WTC11 (cell line): Measurements from ENCODE around the gene RGS9.

ENCODE experiments used
- ATF1 ChIP-seq: sonication (generic); formaldehyde crosslinking; IDR thresholded peaks from 2 replicates; pipeline ENCODE4 v1.8.1; 2023; ENCODE audit warnings: mild to moderate bottlenecking, moderate library complexity, missing genetic modification reagents
- ATF2 ChIP-seq: sonication (generic); formaldehyde crosslinking; IDR thresholded peaks from 2 replicates; pipeline ENCODE4 v1.8.1; 2022; ENCODE audit warnings: low read depth, missing genetic modification reagents, borderline replicate concordance
- ATF3 ChIP-seq: sonication (generic); formaldehyde crosslinking; conservative IDR thresholded peaks from 2 replicates; pipeline ENCODE4 v1.8.1; 2022; ENCODE audit warnings: mild to moderate bottlenecking, missing genetic modification reagents
- CTCF ChIP-seq: fragments of 200-600 bp; IDR thresholded peaks from 2 replicates; pipeline ENCODE4 v1.8.0; 2022; ENCODE audit warnings: antibody characterized with exemption
- E2F4 ChIP-seq: sonication (generic); formaldehyde crosslinking; IDR thresholded peaks from 2 replicates; pipeline ENCODE4 v1.8.1; 2022; ENCODE audit warnings: low read depth, mild to moderate bottlenecking, moderate library complexity, missing genetic modification reagents, borderline replicate concordance
- FOXK1 ChIP-seq: sonication (generic); formaldehyde crosslinking; IDR thresholded peaks from 2 replicates; pipeline ENCODE4 v1.8.0; 2022; ENCODE audit warnings: mild to moderate bottlenecking, moderate library complexity, missing genetic modification reagents
- NFYB ChIP-seq: sonication (generic); formaldehyde crosslinking; conservative IDR thresholded peaks from 2 replicates; pipeline ENCODE4 v1.8.0; 2022; ENCODE audit warnings: low read depth, missing genetic modification reagents
- PREB ChIP-seq: sonication (generic); formaldehyde crosslinking; IDR thresholded peaks from 2 replicates; pipeline ENCODE4 v1.8.1; 2022; ENCODE audit warnings: mild to moderate bottlenecking, missing genetic modification reagents, moderate library complexity, borderline replicate concordance
- SP1 ChIP-seq: sonication (generic); formaldehyde crosslinking; conservative IDR thresholded peaks from 2 replicates; pipeline ENCODE4 v1.8.1; 2022; ENCODE audit warnings: missing genetic modification reagents
- STAT6 ChIP-seq: sonication (generic); formaldehyde crosslinking; conservative IDR thresholded peaks from 2 replicates; pipeline ENCODE4 v1.8.1; 2023; ENCODE audit warnings: mild to moderate bottlenecking, low read depth, missing genetic modification reagents, moderate library complexity
- TEAD4 ChIP-seq: sonication (generic); formaldehyde crosslinking; IDR thresholded peaks from 2 replicates; pipeline ENCODE4 v1.8.0; 2022; ENCODE audit warnings: mild to moderate bottlenecking, missing genetic modification reagents
- USF2 ChIP-seq: sonication (generic); formaldehyde crosslinking; IDR thresholded peaks from 2 replicates; pipeline ENCODE4 v1.8.1; 2023; ENCODE audit warnings: mild to moderate bottlenecking, missing genetic modification reagents, moderate library complexity
- ZNF121 ChIP-seq: sonication (generic); formaldehyde crosslinking; IDR thresholded peaks from 2 replicates; pipeline ENCODE4 v1.8.0; 2023; ENCODE audit warnings: missing genetic modification reagents
- ZSCAN18 ChIP-seq: fragments of 250-450 bp; sonication (Bioruptor Pico); IDR thresholded peaks from 2 replicates; pipeline ENCODE4 v2.1.2; 2022; ENCODE audit warnings: mild to moderate bottlenecking, moderate library complexity

GRCh38 chr17:65102788-65103187 lies 34.4 kb upstream of the RGS9 start:
- no peak for TF ChIP-seq FOXK1
- no peak for TF ChIP-seq TEAD4 (CRISPR knock-in tag)
- no peak for TF ChIP-seq CTCF
- TF ChIP-seq STAT6 (CRISPR knock-in tag): no peak
- no peak for TF ChIP-seq ZNF121 (CRISPR knock-in tag)
- TF ChIP-seq E2F4: no peak
- no peak for TF ChIP-seq ZSCAN18
- no peak for TF ChIP-seq PREB (CRISPR knock-in tag)
- TF ChIP-seq USF2 (CRISPR knock-in tag): no peak
- no peak for TF ChIP-seq NFYB (CRISPR knock-in tag)
- no peak for TF ChIP-seq ATF1 (CRISPR knock-in tag)
- TF ChIP-seq ATF3: no peak
- TF ChIP-seq SP1 (CRISPR knock-in tag): no peak
- TF ChIP-seq ATF2 (CRISPR knock-in tag): no peak
